ENCODE results near the gene IRF7.

DNA sequence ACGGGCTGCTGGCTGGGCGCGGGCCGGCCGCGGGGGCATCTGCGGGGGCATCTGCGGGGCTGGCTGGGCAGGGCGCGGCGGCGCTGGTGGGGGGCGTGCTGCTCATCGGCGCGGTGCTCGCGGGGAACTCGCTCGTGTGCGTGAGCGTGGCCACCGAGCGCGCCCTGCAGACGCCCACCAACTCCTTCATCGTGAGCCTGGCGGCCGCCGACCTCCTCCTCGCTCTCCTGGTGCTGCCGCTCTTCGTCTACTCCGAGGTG lies 21.5 kb upstream of the IRF7 start:
- TF ChIP-seq EZH2 (IDR thresholded peaks at IDR 0.05) (no peak), POLR2AphosphoS5 (IDR thresholded peaks at IDR 0.05; ENCODE audit: borderline replicate concordance, low read depth, low read length) (no peak)
